ENCODE results near the gene CAMK2B.

The CAMK2B gene

GRCh38 chr7:44288811-44289340, 36.5 kb downstream of the CAMK2B start:
- Histone ChIP-seq H3K79me2 (ENCODE audit: insufficient read depth, low read length) (no peaks in the 10 kb centered on the region), H3K4me1 (ENCODE audit: insufficient read depth, low read length) (no peaks in the 10 kb centered on the region), H3K4me3 (ENCODE audit: low read depth in 1 of 2, low read length in 2 of 2) (no peak overlapping the region), H3K27me3 (ENCODE audit: insufficient read depth, low read length, poor library complexity) (peaks cover 23% of the 10 kb centered on the region), H3K9me3 (ENCODE audit: insufficient read depth, low read length, severe bottlenecking) (no peaks in the 10 kb centered on the region), H3K27ac (ENCODE audit: low read length) (no peak overlapping the region), H3K4me2 (ENCODE audit: insufficient read depth, low read length) (no peak overlapping the region), H2AFZ (ENCODE audit: low read depth, low read length) (no peak overlapping the region), H3K36me3 (ENCODE audit: insufficient read depth, low read length) (no peaks in the 10 kb centered on the region), H3K9ac (ENCODE audit: low read depth, low read length) (no peak overlapping the region), H4K20me1 (ENCODE audit: insufficient read depth, low read length) (no peaks in the 10 kb centered on the region; the same call in 1 of the 2 replicates)
- DNase-seq (no peak), ATAC-seq (ENCODE audit: insufficient read depth, low read depth) (no peak)
- TF ChIP-seq EZH2 (IDR thresholded peaks at IDR 0.05; ENCODE audit: borderline replicate concordance, low read depth, low read length, severe bottlenecking) = no peak
- TF ChIP-seq CTCF (IDR thresholded peaks at IDR 0.05; ENCODE audit: borderline replicate concordance, extremely low read depth, low read length, poor library complexity, severe bottlenecking) = no peak

- no peaks in the 10 kb centered on the region for H3K36me3 ChIP-seq (ENCODE audit: insufficient read depth, low read length)
- no peak overlapping the region for H2AFZ ChIP-seq (ENCODE audit: low read depth, low read length)
- TF ChIP-seq EZH2 (IDR thresholded peaks at IDR 0.05; ENCODE audit: borderline replicate concordance, low read depth, low read length, severe bottlenecking) = no peak
- TF ChIP-seq CTCF (IDR thresholded peaks at IDR 0.05; ENCODE audit: borderline replicate concordance, extremely low read depth, low read length, poor library complexity, severe bottlenecking) = no peak
- H3K4me2 ChIP-seq (ENCODE audit: insufficient read depth, low read length) = no peak overlapping the region
- H3K9me3 ChIP-seq (ENCODE audit: insufficient read depth, low read length, severe bottlenecking) = no peaks in the 10 kb centered on the region
- peaks cover 18% of the 10 kb centered on the region for H3K27me3 ChIP-seq (ENCODE audit: insufficient read depth, low read length, poor library complexity)
- DNase-seq (no peak), ATAC-seq (ENCODE audit: insufficient read depth, low read depth) (no peak)
- H4K20me1 ChIP-seq (ENCODE audit: insufficient read depth, low read length) = no peaks in the 10 kb centered on the region
- H3K4me3 ChIP-seq (ENCODE audit: low read depth in 1 of 2, low read length in 2 of 2) = no peak overlapping the region
- no peaks in the 10 kb centered on the region for H3K79me2 ChIP-seq (ENCODE audit: insufficient read depth, low read length)
- no peaks in the 10 kb centered on the region for H3K4me1 ChIP-seq (ENCODE audit: insufficient read depth, low read length)
- no peak overlapping the region for H3K9ac ChIP-seq (ENCODE audit: low read depth, low read length)
- H3K27ac ChIP-seq (ENCODE audit: low read length) = no peak overlapping the region
These were observed 37.1 kb downstream of the CAMK2B start for GRCh38 chr7:44288381-44288685.

GRCh38 chr7:44287488-44288380, 37.7 kb downstream of the CAMK2B start:
- H3K9ac ChIP-seq (ENCODE audit: low read depth, low read length) = no peak overlapping the region
- no peaks in the 10 kb centered on the region for H4K20me1 ChIP-seq (ENCODE audit: insufficient read depth, low read length)
- no peak for ATAC-seq (ENCODE audit: insufficient read depth, low read depth)
- H3K4me1 ChIP-seq (ENCODE audit: insufficient read depth, low read length) = no peaks in the 10 kb centered on the region
- H3K27ac ChIP-seq (ENCODE audit: low read length) = no peak overlapping the region
- H2AFZ ChIP-seq (ENCODE audit: low read depth, low read length) = no peak overlapping the region
- no peaks in the 10 kb centered on the region for H3K79me2 ChIP-seq (ENCODE audit: insufficient read depth, low read length)
- TF ChIP-seq CTCF (IDR thresholded peaks at IDR 0.05; ENCODE audit: borderline replicate concordance, extremely low read depth, low read length, poor library complexity, severe bottlenecking) (no peak), EZH2 (IDR thresholded peaks at IDR 0.05; ENCODE audit: borderline replicate concordance, low read depth, low read length, severe bottlenecking) (no peak)
- DNase-seq = no peak
- H3K36me3 ChIP-seq (ENCODE audit: insufficient read depth, low read length) = no peaks in the 10 kb centered on the region
- no peaks in the 10 kb centered on the region for H3K9me3 ChIP-seq (ENCODE audit: insufficient read depth, low read length, severe bottlenecking)
- H3K27me3 ChIP-seq (ENCODE audit: insufficient read depth, low read length, poor library complexity) = peaks cover 15% of the 10 kb centered on the region
- no peak overlapping the region for H3K4me2 ChIP-seq (ENCODE audit: insufficient read depth, low read length)
- no peak overlapping the region for H3K4me3 ChIP-seq (ENCODE audit: low read depth in 1 of 2, low read length in 2 of 2)
